ENCODE data around the gene SFTPD. TPM values are rescaled to one million over a fixed set of nuclear protein-coding genes. Genes with fewer than 3 reads are reported as not detected.

SFTPD gene
- total RNA-seq, 2 experiments from 2014 or later = not detected

Other genes starting within 250 kb of the SFTPD start
- 1 to 10 TPM in 1 of 2 experiments, under 1 TPM in 1; 0.92 to 1.1 TPM for gene NUTM2B, start 245.9 kb downstream of the SFTPD start, total RNA-seq
- not detected for gene NUTM2E, start 122.4 kb downstream of the SFTPD start, total RNA-seq
- 10 to 100 TPM; 13.2 to 14.4 TPM for gene TMEM254, start 129.6 kb upstream of the SFTPD start, total RNA-seq
- not detected for gene PLAC9, start 183.6 kb upstream of the SFTPD start, total RNA-seq

Measured in activated CD8-positive, alpha-beta memory T cell treated with anti-CD3 and anti-CD28 coated beads for 36 hours (primary cell).